Lower lobe of right lung (tissue), 2 donors: ENCODE data around the gene C1QTNF1. TPM values are rescaled to one million over a fixed set of nuclear protein-coding genes. Genes with fewer than 3 reads are reported as not detected.

Experiments used
- ATAC-seq, 2 donors: fragments of 200-7000 bp; cut with Tn5 transposase; one replicate each; pipeline ENCODE4 v1.9.1; 2020 to 2022; ENCODE audit warnings: mild to moderate bottlenecking in 2 of 2, moderate library complexity in 2 of 2
- DNase-seq: peaks from one replicate; pipeline ENCODE4 v3.0.0-alpha.2; 2020
- H3K27ac ChIP-seq: fragments of 200-600 bp; one replicate; pipeline ENCODE4 v1.8.0; 2022
- H3K27me3 ChIP-seq: fragments of 200-600 bp; one replicate; pipeline ENCODE4 v1.8.0; 2022; ENCODE audit warnings: low read depth
- H3K36me3 ChIP-seq: fragments of 200-600 bp; one replicate; pipeline ENCODE4 v1.8.0; 2022; ENCODE audit warnings: mild to moderate bottlenecking
- H3K4me1 ChIP-seq: fragments of 200-600 bp; one replicate; pipeline ENCODE4 v1.8.0; 2022
- H3K4me3 ChIP-seq: fragments of 200-600 bp; one replicate; pipeline ENCODE4 v1.8.0; 2022; ENCODE audit warnings: mild to moderate bottlenecking
- H3K9me3 ChIP-seq: fragments of 200-600 bp; one replicate; pipeline ENCODE4 v1.8.0; 2022
- CTCF ChIP-seq: fragments of 200-600 bp; IDR thresholded peaks from one replicate; pipeline ENCODE4 v1.8.0; 2022; ENCODE audit warnings: antibody characterized with exemption, mild to moderate bottlenecking
- intact Hi-C: fragments of 100-400 bp; cut with DNase I; formaldehyde crosslinking; loops from one replicate; pipeline ENCODE4 v1.11.0; 2022
- total RNA-seq: library from RNA; stranded (reverse); fragmentation: NEBNext Ultra II Directional; extraction: Animal tissue kit (Norgen Biotek cat#: 25700); gene quantifications from one replicate; pipeline ENCODE4 v1.2.1, GENCODE V29; 2021
- donor health status: DM: no; HTN: yes; CAD: no; lungs with severe emphysema.

The C1QTNF1 gene
- total RNA-seq, 1 donor from 2014 or later = 24.9 TPM

- Histone ChIP-seq H3K9me3 (no peaks in the 10 kb centered on the region), H3K4me3 (no peak overlapping the region), H3K27ac (no peak overlapping the region), H3K36me3 (peaks cover 47% of the 10 kb centered on the region), H3K27me3 (peaks cover 17% of the 10 kb centered on the region), H3K4me1 (no peaks in the 10 kb centered on the region)
- DNase-seq = peak; percentile 79
- intact Hi-C loops = no loop called here
- ATAC-seq = peak; percentile 78 to 80
- TF ChIP-seq CTCF = peak; percentile 93
Measured at GRCh38 chr17:79087428-79088143, 63.6 kb downstream of the C1QTNF1 start.

GRCh38 chr17:79088247-79088996, 64.5 kb downstream of the C1QTNF1 start:
- peaks cover 25% of the 10 kb centered on the region for H3K27me3 ChIP-seq
- intact Hi-C loops = no loop called here
- H3K4me1 ChIP-seq = no peaks in the 10 kb centered on the region
- ATAC-seq = no peak
- no peak overlapping the region for H3K4me3 ChIP-seq
- no peak for DNase-seq
- no peak for TF ChIP-seq CTCF
- no peak overlapping the region for H3K27ac ChIP-seq
- H3K9me3 ChIP-seq = no peaks in the 10 kb centered on the region
- peaks cover 38% of the 10 kb centered on the region for H3K36me3 ChIP-seq

- no peaks in the 10 kb centered on the region for H3K9me3 ChIP-seq
- peaks cover 33% of the 10 kb centered on the region for H3K36me3 ChIP-seq
- no peaks in the 10 kb centered on the region for H3K4me1 ChIP-seq
- no peak for ATAC-seq
- no peak for TF ChIP-seq CTCF
- H3K4me3 ChIP-seq = no peak overlapping the region
- intact Hi-C loops = no loop called here
- H3K27me3 ChIP-seq = peaks cover 31% of the 10 kb centered on the region
- no peak for DNase-seq
- H3K27ac ChIP-seq = no peak overlapping the region
Measured at GRCh38 chr17:79088997-79089328, 65.0 kb downstream of the C1QTNF1 start.

GRCh38 chr17:79089720-79090442, 65.9 kb downstream of the C1QTNF1 start:
- peaks cover 24% of the 10 kb centered on the region for H3K36me3 ChIP-seq
- no peaks in the 10 kb centered on the region for H3K4me1 ChIP-seq
- no peak for ATAC-seq
- peaks cover 36% of the 10 kb centered on the region for H3K27me3 ChIP-seq
- H3K27ac ChIP-seq = no peak overlapping the region
- intact Hi-C loops = no loop called here
- no peak overlapping the region for H3K4me3 ChIP-seq
- no peaks in the 10 kb centered on the region for H3K9me3 ChIP-seq
- TF ChIP-seq CTCF = no peak
- DNase-seq = no peak

GRCh38 chr17:79090443-79091225, 66.7 kb downstream of the C1QTNF1 start:
- Histone ChIP-seq H3K36me3 (peaks cover 16% of the 10 kb centered on the region), H3K27ac (no peak overlapping the region), H3K4me3 (no peak overlapping the region), H3K4me1 (no peaks in the 10 kb centered on the region), H3K27me3 (peaks cover 42% of the 10 kb centered on the region), H3K9me3 (no peaks in the 10 kb centered on the region)
- intact Hi-C loops = no loop called here
- no peak for ATAC-seq
- DNase-seq = no peak
- TF ChIP-seq CTCF = peak; percentile 22
